ENCODE data around the gene PML.

DNA sequence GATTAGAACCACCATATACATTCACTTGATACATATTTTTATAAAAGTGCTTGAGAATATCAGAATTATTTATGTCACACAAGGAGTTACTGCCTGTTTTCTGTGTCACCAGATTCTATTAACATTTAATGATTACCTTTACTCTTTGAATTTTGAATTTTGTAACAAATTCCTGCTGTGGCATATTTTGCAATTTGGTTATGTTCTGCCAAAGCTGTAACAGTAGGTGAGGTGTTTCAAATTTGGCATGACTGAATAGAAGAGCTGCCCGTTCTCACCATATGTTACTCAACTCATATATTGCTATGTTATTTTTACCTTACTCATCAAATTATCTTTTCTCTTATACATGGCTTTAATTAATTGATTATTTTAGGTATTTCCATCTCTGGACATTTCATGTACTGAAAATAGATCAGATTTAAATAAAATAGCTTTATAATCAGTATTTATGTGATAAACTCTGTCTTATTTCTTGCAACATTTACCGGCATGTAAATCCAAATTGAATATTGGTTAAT, 18.9 kb downstream of the PML start:
- TF ChIP-seq, protein P1, sequence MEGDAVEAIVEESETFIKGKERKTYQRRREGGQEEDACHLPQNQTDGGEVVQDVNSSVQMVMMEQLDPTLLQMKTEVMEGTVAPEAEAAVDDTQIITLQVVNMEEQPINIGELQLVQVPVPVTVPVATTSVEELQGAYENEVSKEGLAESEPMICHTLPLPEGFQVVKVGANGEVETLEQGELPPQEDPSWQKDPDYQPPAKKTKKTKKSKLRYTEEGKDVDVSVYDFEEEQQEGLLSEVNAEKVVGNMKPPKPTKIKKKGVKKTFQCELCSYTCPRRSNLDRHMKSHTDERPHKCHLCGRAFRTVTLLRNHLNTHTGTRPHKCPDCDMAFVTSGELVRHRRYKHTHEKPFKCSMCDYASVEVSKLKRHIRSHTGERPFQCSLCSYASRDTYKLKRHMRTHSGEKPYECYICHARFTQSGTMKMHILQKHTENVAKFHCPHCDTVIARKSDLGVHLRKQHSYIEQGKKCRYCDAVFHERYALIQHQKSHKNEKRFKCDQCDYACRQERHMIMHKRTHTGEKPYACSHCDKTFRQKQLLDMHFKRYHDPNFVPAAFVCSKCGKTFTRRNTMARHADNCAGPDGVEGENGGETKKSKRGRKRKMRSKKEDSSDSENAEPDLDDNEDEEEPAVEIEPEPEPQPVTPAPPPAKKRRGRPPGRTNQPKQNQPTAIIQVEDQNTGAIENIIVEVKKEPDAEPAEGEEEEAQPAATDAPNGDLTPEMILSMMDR (optimal IDR thresholded peaks at IDR 0.05 in 1 of 3, IDR thresholded peaks at IDR 0.05 in 1 of 3, conservative IDR thresholded peaks at IDR 0.05 in 1 of 3; ENCODE audit: extremely low read depth in 1 of 3, insufficient read depth in 2 of 3, low read length in 3 of 3) = no peak
- TF ChIP-seq EZH2 (IDR thresholded peaks at IDR 0.05; ENCODE audit: low read length) = no peak

Data from keratinocyte (primary cell).